ENCODE measurements around the gene FCF1. TPM values are rescaled to one million over a fixed set of nuclear protein-coding genes. Genes with fewer than 3 reads are reported as not detected.

The FCF1 gene
- total RNA-seq, 1 experiment from 2014 or later, result 58.0 TPM

DNA sequence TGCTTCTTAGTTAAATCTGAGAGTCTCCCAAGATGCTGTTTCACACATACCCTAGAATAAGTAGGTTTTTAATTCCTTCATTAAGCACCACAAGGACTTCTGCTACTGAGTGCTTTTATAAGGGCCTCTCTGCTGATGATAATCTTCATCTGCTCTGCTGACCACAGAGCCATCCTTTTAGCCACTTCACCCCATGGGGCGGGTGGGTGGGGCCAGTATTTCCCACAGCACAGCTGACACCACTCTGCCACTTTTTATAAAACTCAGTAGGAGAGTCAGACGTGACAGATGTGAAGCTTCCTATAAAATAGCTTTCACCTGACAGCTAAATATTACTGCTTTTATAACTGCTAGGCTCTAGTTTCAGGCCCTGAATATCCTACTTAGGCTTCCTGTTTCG, 20.3 kb downstream of the FCF1 start:
- TF ChIP-seq, protein P1, sequence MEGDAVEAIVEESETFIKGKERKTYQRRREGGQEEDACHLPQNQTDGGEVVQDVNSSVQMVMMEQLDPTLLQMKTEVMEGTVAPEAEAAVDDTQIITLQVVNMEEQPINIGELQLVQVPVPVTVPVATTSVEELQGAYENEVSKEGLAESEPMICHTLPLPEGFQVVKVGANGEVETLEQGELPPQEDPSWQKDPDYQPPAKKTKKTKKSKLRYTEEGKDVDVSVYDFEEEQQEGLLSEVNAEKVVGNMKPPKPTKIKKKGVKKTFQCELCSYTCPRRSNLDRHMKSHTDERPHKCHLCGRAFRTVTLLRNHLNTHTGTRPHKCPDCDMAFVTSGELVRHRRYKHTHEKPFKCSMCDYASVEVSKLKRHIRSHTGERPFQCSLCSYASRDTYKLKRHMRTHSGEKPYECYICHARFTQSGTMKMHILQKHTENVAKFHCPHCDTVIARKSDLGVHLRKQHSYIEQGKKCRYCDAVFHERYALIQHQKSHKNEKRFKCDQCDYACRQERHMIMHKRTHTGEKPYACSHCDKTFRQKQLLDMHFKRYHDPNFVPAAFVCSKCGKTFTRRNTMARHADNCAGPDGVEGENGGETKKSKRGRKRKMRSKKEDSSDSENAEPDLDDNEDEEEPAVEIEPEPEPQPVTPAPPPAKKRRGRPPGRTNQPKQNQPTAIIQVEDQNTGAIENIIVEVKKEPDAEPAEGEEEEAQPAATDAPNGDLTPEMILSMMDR (IDR thresholded peaks at IDR 0.05; ENCODE audit: unreplicated experiment), result no peak
- intact Hi-C loops (cut with micrococcal nuclease; ENCODE audit: unreplicated experiment), result no loop called here
- BruUV-seq (replicated peaks), result no TSS peak
- Mint-ChIP-seq H3K27me3 (ENCODE audit: unreplicated experiment) (no peaks in the 10 kb centered on the region), H3K27ac (ENCODE audit: unreplicated experiment) (no peak overlapping the region), H3K4me1 (ENCODE audit: low read depth, unreplicated experiment) (no peaks in the 10 kb centered on the region), H3K9me3 (ENCODE audit: low read depth, unreplicated experiment) (no peaks in the 10 kb centered on the region), H3K4me3 (ENCODE audit: low read depth, unreplicated experiment) (no peak overlapping the region), H3K36me3 (ENCODE audit: insufficient read depth, unreplicated experiment) (peaks cover 5% of the 10 kb centered on the region)
- CTCF ChIA-PET, result no interaction called here
- DNase-seq, result no peak

- intact Hi-C loops (cut with micrococcal nuclease; ENCODE audit: unreplicated experiment), result no loop called here
- Mint-ChIP-seq H3K27ac (ENCODE audit: unreplicated experiment) (no peak overlapping the region), H3K4me1 (ENCODE audit: low read depth, unreplicated experiment) (no peaks in the 10 kb centered on the region), H3K4me3 (ENCODE audit: low read depth, unreplicated experiment) (no peak overlapping the region), H3K27me3 (ENCODE audit: unreplicated experiment) (no peaks in the 10 kb centered on the region), H3K9me3 (ENCODE audit: low read depth, unreplicated experiment) (no peaks in the 10 kb centered on the region), H3K36me3 (ENCODE audit: insufficient read depth, unreplicated experiment) (no peaks in the 10 kb centered on the region)
- TF ChIP-seq, protein P1 (IDR thresholded peaks at IDR 0.05; ENCODE audit: unreplicated experiment), result no peak
- TSS peak; percentile 49 for BruUV-seq (replicated peaks)
- no peak for DNase-seq
- CTCF ChIA-PET, result no interaction called here
Observed at GRCh38 chr14:74735125-74735524, 22.2 kb downstream of the FCF1 start.

DNA sequence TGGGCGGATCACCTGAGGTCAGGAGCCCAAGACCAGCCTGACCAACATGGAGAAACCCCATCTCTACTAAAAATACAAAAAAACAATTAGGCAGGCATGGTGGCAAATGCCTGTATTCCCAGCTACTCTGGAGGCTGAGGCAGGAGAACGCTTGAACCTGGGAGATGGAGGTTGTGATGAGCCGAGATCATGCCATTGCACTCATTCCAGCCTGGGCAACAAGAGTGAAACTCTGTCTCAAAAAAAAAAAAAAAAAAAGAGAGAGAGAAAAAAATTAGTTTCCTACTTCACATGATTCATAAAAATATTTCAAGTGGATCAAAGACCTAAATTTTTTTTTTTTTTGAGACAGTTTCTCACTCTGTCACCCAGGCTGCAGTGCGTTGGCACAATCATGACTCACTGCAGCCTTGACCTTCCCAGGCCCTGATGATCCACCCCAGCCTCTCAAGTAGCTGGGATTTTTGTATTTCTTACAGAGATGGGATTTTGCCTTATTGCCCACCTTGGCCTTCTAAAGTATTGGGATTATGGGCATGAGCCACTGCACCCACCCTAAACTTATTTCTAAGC, 24.9 kb downstream of the FCF1 start:
- Mint-ChIP-seq H3K4me3 (ENCODE audit: low read depth, unreplicated experiment) (no peak overlapping the region), H3K27ac (ENCODE audit: unreplicated experiment) (no peak overlapping the region), H3K9me3 (ENCODE audit: low read depth, unreplicated experiment) (no peaks in the 10 kb centered on the region), H3K27me3 (ENCODE audit: unreplicated experiment) (no peaks in the 10 kb centered on the region), H3K4me1 (ENCODE audit: low read depth, unreplicated experiment) (no peaks in the 10 kb centered on the region), H3K36me3 (ENCODE audit: insufficient read depth, unreplicated experiment) (no peaks in the 10 kb centered on the region)
- no peak for DNase-seq
- TF ChIP-seq, protein P1 (IDR thresholded peaks at IDR 0.05; ENCODE audit: unreplicated experiment), result no peak
- no TSS peak for BruUV-seq (replicated peaks)
- intact Hi-C loops (cut with micrococcal nuclease; ENCODE audit: unreplicated experiment), result no loop called here
- CTCF ChIA-PET, result no interaction called here

DNA sequence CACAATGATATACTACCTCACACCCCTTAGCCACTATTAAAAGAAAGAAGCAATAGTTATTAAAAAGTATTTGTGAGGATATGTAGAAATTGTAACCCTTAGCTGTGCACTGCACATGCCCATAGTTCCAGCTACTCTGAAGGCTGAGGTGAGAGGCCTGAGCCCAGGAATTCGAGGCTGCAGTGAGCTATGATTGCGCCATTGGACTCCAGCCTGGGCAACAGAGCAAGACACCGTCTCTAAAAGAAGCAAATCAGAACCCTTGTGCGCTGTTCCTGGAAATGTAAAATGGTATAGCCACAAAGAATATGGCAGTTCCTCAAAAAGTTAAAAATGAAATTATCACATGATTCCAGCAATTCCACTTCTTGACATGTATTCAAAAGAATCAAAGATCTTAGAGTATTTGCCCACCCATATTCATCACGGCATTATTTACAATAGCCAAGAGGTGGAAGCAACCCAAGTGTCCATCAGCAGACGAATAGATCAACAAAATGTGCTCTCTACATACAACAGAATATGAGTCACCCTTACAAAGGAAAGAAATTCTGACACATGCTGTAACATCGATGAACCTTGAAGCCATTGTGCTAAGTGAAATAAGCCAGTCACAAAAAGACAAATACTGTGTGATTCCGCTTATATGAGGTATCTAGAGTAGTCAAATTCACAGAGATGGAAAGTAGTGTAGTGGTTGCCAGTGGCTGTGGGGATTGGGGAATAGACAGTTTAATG, 26.5 kb downstream of the FCF1 start:
- H3K4me1 Mint-ChIP-seq (ENCODE audit: low read depth, unreplicated experiment), result no peaks in the 10 kb centered on the region
- no peaks in the 10 kb centered on the region for H3K27me3 Mint-ChIP-seq (ENCODE audit: unreplicated experiment)
- no peaks in the 10 kb centered on the region for H3K36me3 Mint-ChIP-seq (ENCODE audit: insufficient read depth, unreplicated experiment)

More for the DNA sequence above, 26.5 kb downstream of the FCF1 start:
- intact Hi-C loops (cut with micrococcal nuclease; ENCODE audit: unreplicated experiment), result no loop called here
- DNase-seq, result no peak
- Mint-ChIP-seq H3K27ac (ENCODE audit: unreplicated experiment) (no peak overlapping the region), H3K4me3 (ENCODE audit: low read depth, unreplicated experiment) (no peak overlapping the region), H3K9me3 (ENCODE audit: low read depth, unreplicated experiment) (no peaks in the 10 kb centered on the region)
- TF ChIP-seq, protein P1 (IDR thresholded peaks at IDR 0.05; ENCODE audit: unreplicated experiment), result no peak
- CTCF ChIA-PET, result no interaction called here
- no TSS peak for BruUV-seq (replicated peaks)
